GM04503 (cell line): Measurements from ENCODE around the gene TPSAB1.
"Not testable (repeated sequence)": the region's sequence is repeated elsewhere in the genome, so short reads cannot be mapped to it uniquely, and the experiment has no call there.

Experiments used
- DNase-seq: peaks from one replicate; pipeline ENCODE4 v3.0.0-alpha.2; 2012; ENCODE audit warnings: low read depth

Gene TPSAB1

DNA sequence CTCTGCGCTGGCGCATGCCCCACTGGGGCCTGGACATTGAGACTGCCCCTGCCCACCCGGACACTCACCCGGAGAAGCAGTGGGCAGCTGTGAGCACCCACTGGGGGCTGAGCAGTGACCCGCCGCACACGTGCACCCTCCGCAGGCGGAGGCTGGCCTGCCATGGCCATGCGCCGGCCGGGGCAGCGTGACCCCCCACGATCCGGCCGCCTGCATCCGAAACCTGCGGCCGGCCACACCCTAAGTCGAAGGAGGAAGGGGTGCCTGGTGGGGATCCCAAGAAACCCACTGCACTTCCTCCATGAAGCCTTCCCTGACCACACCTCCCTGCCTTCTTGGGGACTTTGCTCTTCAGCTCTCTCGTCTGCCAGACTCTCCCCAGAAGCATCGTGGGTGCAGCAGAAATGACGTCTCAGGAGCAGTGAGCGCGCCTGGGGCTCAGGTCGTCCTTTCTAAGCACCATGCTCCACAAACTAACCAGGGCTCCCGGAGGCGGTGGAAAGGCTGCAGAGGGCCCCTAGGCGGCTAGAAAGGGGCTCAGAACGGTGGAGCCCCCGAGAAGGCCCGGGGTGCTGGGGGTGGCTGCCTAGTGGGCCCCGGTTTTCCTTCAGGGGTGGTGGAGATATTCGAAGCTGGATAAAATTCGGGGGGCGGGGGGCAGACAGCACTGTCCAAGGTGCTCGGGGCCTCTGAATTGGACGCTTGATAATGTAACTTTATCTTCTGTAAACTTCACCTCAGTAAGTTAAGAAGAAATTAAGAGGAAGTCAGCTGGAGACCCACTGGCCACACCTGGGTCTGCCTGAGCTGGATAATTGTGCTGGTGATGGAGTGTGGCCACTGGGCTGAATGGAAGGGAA lies 16.9 kb upstream of the TPSAB1 start:
- DNase-seq, result no peak

GRCh38 chr16:1224558-1224957 lies 15.9 kb upstream of the TPSAB1 start:
- no peak for DNase-seq

DNA sequence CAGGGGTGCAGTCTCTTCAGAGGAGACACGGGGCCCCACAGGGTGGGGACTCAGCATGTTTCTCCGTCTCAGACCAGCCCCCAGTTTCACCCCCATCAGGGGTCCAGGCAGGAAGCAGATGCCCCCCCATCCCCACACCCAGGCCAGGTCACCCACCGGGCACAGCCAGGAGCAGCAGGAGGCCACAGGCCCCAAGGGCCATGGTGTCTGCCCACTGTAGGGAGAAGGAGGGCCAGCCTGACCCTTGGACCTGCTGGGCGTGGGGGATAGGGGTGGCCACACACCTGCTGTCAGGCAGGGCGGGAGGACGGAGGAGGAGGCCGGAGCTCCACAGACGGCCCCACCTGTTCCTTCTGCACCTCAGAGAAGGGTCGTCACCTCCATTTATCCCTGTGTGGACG lies 15.5 kb upstream of the TPSAB1 start, which contains the start of gene TPSG1:
Gene TPSG1 (minus strand): TSS at position 218 of the 401 bp plus-strand sequence. CDS start 16 bp downstream, at position 202.
- DNase-seq, result no peak

DNA sequence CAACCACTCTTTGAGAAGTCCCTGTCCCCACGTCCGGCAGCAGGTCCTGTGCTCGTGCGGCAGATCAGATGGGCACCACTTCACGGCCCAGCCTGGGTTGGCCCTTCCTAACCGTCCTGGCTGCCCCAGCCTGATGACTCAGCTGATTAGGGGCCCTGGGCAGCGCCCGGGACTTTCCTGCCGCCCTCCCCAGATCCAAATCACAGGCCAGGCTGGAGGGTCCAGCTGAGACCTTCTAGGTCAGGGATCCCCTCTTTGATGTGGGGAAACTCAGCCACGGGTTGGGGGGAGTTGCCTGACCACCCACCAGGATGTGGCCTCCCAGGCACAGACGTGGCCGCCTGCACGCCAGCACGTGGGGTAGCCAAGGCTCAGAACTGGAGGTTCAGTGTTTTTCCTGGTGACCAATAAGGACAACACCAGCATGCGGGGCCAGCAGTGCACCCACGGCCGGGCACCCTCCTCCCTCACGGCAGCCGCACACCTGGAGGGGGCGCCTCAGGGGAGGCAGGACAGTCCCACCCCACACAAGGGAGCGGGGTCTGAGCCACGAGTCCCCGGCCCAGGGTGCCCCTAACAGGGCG lies 14.7 kb upstream of the TPSAB1 start:
- not testable (repeated sequence) for DNase-seq

GRCh38 chr16:1226692-1227091 lies 13.8 kb upstream of the TPSAB1 start:
- DNase-seq, result not testable (repeated sequence)

DNA sequence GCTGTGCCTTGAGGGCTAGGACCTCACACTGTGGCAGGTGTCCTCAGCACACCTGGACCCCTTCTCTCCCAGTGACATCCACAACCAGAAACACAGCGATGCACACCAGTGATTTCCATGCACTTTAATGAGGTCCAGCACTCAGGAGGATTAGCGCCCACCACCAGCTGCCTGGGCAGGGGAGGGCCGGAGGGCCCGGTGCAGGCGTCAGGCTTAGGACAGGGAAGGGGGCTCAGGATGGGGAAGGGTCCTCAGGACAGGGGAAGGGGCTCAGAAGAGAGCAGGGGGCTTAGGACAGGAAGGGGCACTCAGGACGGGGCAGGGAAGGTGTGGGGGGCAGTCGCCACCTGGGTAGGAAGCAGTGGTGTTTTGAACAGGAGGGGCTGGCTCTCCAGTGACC lies 12.3 kb upstream of the TPSAB1 start:
- DNase-seq, result not testable (repeated sequence)

DNA sequence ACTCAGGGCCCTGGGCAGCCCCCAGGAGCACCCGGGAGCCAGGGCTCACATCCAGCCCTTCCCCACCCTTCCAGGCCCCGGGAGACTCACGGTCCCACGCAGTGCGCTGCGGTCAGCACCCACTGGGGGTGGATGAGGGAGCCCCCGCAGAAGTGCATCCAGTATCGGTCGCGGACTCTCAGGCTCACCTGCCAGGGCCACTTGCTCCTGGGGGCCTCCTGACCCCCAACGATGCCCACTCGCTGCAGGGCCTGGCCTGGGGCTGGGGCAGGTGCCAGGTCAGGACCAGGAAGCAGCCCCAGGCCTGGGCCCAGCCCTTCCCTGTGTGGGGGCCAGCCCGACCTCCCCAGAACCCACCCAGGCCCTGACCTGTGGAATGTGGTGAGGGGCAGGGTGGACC lies 11.0 kb upstream of the TPSAB1 start:
- DNase-seq, result not testable (repeated sequence)

DNA sequence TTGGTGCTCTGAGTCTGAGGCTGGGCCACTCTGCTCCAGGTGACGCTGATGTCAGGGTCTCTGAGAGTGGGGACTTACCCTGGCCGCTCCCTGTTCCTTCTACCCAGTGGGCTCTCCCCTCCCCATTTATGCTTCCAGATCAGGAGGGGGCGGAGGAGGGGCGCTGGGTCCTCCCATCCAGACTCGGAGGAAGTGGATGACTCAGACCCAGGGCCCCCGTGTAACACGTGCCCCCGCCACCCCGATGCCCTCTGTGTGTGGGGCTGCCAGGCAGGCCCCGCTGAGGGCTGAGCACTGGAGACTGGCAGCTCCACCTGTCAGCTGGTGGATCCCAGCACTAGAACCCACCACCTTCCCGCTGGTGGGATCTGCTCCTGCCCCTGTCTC lies 10.4 kb upstream of the TPSAB1 start, which contains the start of gene TPSB2:
Gene TPSB2 (minus strand): TSS at position 101 of the 387 bp plus-strand sequence. CDS start 233 bp downstream, outside the sequence.
- not testable (repeated sequence) for DNase-seq

GRCh38 chr16:1230471-1231212 lies 9.9 kb upstream of the TPSAB1 start:
- not testable (repeated sequence) for DNase-seq

GRCh38 chr16:1231301-1231700 lies 9.2 kb upstream of the TPSAB1 start:
- DNase-seq, result not testable (repeated sequence)

- DNase-seq, result not testable (repeated sequence)
These were observed 8.3 kb upstream of the TPSAB1 start for GRCh38 chr16:1232049-1232748.

DNA sequence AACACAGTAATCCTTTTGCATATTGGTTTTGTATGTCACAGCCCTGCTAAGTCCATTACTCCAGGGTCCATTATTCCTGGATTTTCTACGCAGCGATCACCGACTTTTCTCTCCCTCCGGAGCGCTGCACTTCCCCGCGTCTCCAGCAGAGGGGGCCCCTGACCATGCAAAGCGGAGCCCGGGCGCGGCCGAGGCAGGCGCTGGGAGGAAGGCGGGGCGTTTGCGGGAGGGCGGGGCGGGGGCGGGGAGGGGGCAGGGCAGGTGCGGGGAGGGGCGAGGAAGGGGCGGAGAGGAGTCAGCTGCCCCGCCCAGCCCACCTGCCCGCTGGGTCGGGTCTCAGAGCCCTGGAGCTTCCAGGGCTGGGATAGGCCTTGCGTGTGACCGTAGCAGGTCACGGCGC lies 3.8 kb upstream of the TPSAB1 start:
- DNase-seq, result not testable (repeated sequence)

DNA sequence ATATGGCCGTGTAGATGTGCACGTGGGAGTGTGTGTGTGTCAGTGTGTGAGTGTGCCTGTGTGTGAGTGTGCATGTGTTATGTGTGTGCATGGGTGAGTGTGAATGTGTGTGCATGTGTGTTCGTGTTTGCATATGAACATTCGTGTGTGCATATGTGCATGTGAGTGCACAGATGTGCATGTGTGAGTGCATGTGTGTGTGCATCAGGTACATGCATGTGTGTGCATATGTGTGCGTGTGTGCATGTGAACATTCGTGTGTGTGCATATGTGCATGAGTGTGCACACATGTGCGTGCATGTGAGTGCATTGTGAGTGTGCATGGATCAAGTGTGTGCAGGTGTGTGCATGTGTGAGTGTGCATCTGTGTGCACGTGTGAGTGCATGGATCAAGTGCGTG lies 2.5 kb upstream of the TPSAB1 start:
- no peak for DNase-seq

- not testable (repeated sequence) for DNase-seq
These were observed 1.6 kb upstream of the TPSAB1 start for GRCh38 chr16:1238909-1239308.

DNA sequence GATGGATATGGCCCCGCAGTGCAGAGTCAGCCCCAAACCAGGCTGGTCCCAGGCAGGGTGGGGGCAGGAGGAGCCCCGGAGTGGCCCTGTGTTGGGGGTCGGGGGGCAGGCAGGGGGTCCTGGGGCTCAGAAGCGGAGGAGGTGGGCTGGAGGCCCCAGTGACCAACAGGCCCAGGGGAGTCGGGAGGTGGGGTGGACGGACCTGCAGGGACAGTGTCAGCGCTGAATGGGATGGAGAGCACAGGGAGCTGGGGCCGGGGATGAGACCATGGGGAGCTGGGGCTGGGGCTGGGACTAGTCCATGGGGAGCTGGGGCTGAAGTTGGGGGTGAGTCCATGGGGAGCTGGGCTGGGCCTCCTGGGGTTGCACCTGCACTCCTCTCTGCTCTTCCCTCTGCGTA lies 930 bp upstream of the TPSAB1 start:
- DNase-seq, result not testable (repeated sequence)

- not testable (repeated sequence) for DNase-seq
These were observed 576 bp downstream of the TPSAB1 start for GRCh38 chr16:1241081-1241480.

GRCh38 chr16:1243363-1243762 lies 2.9 kb downstream of the TPSAB1 start:
- not testable (repeated sequence) for DNase-seq

DNA sequence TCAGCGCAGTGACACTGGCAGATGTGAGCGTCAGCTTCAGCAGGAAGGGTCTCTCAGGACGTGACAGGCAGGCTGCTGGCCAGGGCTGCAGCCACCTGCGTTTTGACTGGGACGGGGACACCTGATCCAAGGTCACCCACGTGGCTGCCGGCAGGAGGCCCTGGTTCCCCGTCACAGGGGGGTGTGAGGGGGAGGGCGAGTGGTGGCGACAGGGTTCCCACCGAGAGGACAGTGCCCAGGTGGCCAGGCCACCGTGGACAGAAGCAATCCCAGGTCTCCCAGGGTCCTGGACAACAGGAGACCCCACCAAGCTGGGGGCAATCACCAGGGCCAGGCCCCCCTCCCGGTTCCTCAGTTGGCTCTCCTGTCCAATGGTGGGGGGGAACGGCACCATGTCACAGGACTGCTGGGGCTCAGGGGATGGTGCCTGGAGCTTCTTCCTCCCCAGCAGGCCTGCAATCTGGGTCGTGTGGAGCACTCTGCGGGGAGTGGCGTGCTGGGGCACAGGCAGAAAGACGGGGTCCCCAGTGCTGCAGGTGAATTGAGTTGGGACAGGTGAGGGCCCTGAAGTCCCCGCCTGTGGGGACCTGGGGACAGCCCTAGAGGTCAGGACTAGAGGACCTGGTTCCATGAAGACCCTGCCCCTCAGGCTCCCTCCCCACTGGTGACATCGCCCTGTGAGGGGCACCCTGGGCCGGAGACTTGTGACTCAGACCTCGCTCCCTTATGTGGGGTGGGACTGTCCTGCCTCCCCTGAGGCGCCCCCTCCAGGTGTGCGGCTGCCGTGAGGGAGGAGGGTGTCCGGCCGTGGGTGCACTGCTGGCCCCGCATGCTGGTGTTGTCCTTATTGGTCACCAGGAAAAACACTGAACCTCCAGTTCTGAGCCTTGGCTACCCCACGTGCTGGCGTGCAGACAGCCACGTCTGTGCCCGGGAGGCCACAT lies 3.7 kb downstream of the TPSAB1 start:
- not testable (repeated sequence) for DNase-seq

DNA sequence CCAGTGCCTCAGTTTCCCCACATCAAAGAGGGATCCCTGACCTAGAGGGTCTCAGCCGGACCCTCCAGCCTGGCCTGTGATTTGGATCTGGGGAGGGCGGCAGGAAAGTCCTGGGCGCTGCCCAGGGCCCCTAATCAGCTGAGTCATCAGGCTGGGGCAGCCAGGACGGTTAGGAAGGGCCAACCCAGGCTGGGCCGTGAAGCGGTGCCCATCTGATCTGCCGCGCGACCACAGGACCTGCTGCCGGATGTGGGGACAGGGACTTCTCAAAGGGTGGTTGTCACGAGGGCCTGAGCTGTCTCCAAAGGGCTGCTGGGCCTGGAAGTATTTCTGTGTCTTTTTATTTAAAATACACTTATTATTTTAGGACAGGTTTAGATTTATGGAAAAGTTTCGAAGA lies 4.4 kb downstream of the TPSAB1 start:
- no peak for DNase-seq

DNA sequence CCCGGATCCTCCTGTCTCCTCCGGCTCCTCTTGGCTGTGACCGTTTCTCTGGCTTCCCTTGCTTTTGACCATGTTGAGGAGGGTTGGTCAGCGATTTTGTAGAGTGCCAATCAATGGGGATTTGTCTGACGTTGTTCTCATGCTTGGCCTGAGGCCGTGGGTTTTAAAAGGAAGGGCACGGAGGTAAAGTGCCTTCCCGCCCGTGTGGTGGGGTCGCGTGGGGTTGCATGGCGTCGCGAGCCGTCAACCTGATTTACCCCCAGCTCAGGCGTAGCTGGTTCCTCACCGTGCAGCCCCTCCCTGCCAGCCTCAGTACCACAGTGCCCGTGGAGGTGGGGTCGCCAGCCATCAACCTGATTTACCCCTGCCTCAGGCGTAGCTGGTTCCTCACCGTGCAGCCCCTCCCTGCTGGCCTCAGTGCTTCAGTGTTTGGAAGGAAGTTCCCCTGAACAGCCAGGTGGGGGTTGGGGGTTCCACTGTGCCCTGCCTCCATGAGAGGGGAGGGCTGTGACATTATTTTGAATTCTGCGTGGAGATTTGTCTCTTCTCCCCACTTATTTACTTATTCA lies 5.0 kb downstream of the TPSAB1 start:
- DNase-seq, result no peak
